Ectodermal cell (in vitro differentiated cells): ENCODE data around the gene PCDHB7.
"Not testable (repeated sequence)": the region's sequence is repeated elsewhere in the genome, so short reads cannot be mapped to it uniquely, and the experiment has no call there.

Experiments used
- H3K27ac ChIP-seq: 2 replicates; pipeline ENCODE4 v1.7.0; 2013; ENCODE audit warnings: mild to moderate bottlenecking, low read depth, low read length; ENCODE audit not compliant: insufficient read depth, poor library complexity, severe bottlenecking
- H3K27me3 ChIP-seq: 2 replicates; pipeline ENCODE4 v1.7.0; 2013; ENCODE audit warnings: mild to moderate bottlenecking, low read length; ENCODE audit not compliant: insufficient read depth, control insufficient read depth, poor library complexity, severe bottlenecking
- H3K36me3 ChIP-seq: one replicate; pipeline ENCODE4 v1.7.0; 2013; ENCODE audit warnings: low read length; ENCODE audit not compliant: control insufficient read depth, insufficient read depth
- H3K4me1 ChIP-seq: one replicate; pipeline ENCODE4 v1.7.0; 2013; ENCODE audit warnings: low read length; ENCODE audit not compliant: control insufficient read depth, insufficient read depth
- H3K4me3 ChIP-seq: 2 replicates; pipeline ENCODE4 v1.7.0; 2013; ENCODE audit warnings: low read depth, low read length, control low read depth; ENCODE audit not compliant: insufficient read depth
- H3K9me3 ChIP-seq: 2 replicates; pipeline ENCODE4 v1.7.0; 2013; ENCODE audit warnings: mild to moderate bottlenecking, low read length, moderate library complexity; ENCODE audit not compliant: control insufficient read depth
- WGBS, 2 experiments: methylation state at CpG; one replicate each; pipeline ENCODE4 v1.1.7; 2013; ENCODE audit warnings: missing lambda C conversion rate in 2 of 2; 5-methylcytosine and 5-hydroxymethylcytosine counted together

The PCDHB7 gene

GRCh38 chr5:141199359-141200235, 27.2 kb downstream of the PCDHB7 start, which contains the start of gene PCDHB11:
Gene PCDHB11 (plus strand): TSS chr5:141199627. CDS start chr5:141199775, 148 bp downstream.
- no peaks in the 10 kb centered on the region for H3K27me3 ChIP-seq
- no peaks in the 10 kb centered on the region for H3K9me3 ChIP-seq
- H3K4me1 ChIP-seq: no peaks in the 10 kb centered on the region
- H3K27ac ChIP-seq: no peak within 1 kb of the TSS
- no peak within 1 kb of the TSS for H3K4me3 ChIP-seq
- 82 to 83% methylated on average over 20 of the region's 21 CpGs for WGBS, 2 experiments
- no peaks in the 10 kb centered on the region for H3K36me3 ChIP-seq

GRCh38 chr5:141201126-141201525, 28.7 kb downstream of the PCDHB7 start:
- not testable (repeated sequence) for H3K27me3 ChIP-seq, H3K9me3 ChIP-seq
- WGBS, 2 experiments: 87 to 91% methylated on average over 18 to 20 of the region's 38 CpGs

GRCh38 chr5:141201646-141202045, 29.2 kb downstream of the PCDHB7 start:
- not testable (repeated sequence) for H3K4me1 ChIP-seq, H3K9me3 ChIP-seq, H3K27ac ChIP-seq, H3K36me3 ChIP-seq, H3K27me3 ChIP-seq, H3K4me3 ChIP-seq
- 94 to 96% methylated on average over 33 of the region's 35 CpGs for whole genome bisulfite sequencing, 2 experiments

More at GRCh38 chr5:141201126-141201525, 28.7 kb downstream of the PCDHB7 start:
- not testable (repeated sequence) for H3K36me3 ChIP-seq, H3K4me1 ChIP-seq, H3K27ac ChIP-seq, H3K4me3 ChIP-seq

DNA sequence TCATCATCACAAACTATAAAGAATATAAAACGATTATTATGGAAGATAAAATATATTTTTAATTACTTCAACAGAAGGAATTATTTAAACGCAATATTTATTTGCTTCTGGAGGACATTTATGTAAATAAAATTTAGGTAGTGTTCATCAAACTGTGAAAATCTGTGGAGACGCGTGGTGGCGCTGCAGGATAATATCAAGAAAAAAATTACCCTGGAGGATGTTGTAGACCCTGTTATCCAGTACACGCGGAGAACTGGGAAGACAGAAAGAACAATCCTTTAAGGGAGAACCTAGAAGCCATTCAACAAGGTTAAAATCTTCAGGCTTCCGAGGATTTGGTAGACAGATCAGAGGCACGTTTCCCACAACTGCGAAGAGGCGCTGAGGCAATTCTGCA, 36.0 kb downstream of the PCDHB7 start, which contains the start of gene PCDHB12:
Gene PCDHB12 (plus strand): TSS at position 242 of the 400 bp plus-strand sequence. CDS start 189 bp downstream, outside the sequence.
- Histone ChIP-seq H3K36me3 (no peaks in the 10 kb centered on the region), H3K27ac (no peak within 1 kb of the TSS), H3K4me1 (no peaks in the 10 kb centered on the region), H3K4me3 (no peak within 1 kb of the TSS), H3K27me3 (no peaks in the 10 kb centered on the region), H3K9me3 (no peaks in the 10 kb centered on the region)
- WGBS, 2 experiments: 84 to 89% methylated on average over 10 of the region's 11 CpGs

DNA sequence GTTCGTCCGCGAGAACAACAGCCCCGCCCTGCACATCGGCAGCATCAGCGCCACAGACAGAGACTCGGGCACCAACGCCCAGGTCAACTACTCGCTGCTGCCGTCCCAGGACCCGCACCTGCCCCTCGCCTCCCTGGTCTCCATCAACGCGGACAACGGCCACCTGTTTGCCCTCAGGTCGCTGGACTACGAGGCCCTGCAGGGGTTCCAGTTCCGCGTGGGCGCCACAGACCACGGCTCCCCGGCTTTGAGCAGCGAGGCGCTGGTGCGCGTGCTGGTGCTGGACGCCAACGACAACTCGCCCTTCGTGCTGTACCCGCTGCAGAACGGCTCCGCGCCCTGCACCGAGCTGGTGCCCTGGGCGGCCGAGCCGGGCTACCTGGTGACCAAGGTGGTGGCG, 37.8 kb downstream of the PCDHB7 start:
- not testable (repeated sequence) for H3K4me3 ChIP-seq, H3K9me3 ChIP-seq, H3K27ac ChIP-seq, H3K36me3 ChIP-seq, H3K4me1 ChIP-seq, H3K27me3 ChIP-seq
- 95 to 96% methylated on average over 25 to 28 of the region's 39 CpGs for WGBS, 2 experiments

DNA sequence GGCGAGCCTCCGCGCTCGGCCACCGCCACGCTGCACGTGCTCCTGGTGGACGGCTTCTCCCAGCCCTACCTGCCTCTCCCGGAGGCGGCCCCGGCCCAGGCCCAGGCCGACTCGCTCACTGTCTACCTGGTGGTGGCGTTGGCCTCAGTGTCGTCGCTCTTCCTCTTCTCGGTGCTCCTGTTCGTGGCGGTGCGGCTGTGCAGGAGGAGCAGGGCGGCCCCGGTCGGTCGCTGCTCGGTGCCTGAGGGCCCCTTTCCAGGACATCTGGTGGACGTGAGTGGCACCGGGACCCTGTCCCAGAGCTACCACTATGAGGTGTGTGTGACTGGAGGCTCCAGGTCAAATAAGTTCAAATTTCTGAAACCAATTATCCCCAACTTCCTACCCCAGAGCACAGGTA, 38.4 kb downstream of the PCDHB7 start:
- H3K4me1 ChIP-seq, H3K36me3 ChIP-seq, H3K9me3 ChIP-seq, H3K27me3 ChIP-seq, H3K4me3 ChIP-seq, H3K27ac ChIP-seq: not testable (repeated sequence)
- WGBS, 2 experiments: 95 to 97% methylated on average over 23 to 24 of the region's 27 CpGs

DNA sequence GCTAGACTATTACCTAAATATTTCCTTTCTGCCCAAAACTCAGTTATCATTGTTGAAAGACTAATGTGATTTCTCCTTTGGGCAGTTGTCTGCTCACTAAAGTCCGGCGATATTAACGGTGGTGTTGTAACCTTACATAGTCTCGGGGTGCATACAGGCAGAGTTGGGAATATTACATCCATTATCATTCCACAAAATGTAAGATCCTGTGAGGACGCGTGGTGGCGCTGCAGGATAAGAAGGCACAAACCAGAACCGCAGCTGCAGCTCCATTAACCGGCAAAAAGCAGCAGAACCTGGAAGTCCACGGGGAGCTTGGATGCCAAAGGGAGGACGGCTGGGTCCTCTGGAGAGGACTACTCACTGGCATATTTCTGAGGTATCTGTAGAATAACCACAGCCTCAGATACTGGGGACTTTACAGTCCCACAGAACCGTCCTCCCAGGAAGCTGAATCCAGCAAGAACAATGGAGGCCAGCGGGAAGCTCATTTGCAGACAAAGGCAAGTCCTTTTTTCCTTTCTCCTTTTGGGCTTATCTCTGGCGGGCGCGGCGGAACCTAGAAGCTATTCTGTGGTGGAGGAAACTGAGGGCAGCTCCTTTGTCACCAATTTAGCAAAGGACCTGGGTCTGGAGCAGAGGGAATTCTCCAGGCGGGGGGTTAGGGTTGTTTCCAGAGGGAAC, 41.4 kb downstream of the PCDHB7 start, which contains the start of gene PCDHB13:
Gene PCDHB13 (plus strand): TSS at position 264 of the 684 bp plus-strand sequence. CDS start 205 bp downstream, at position 469.
- not testable (repeated sequence) for H3K4me1 ChIP-seq, H3K4me3 ChIP-seq, H3K27me3 ChIP-seq, H3K9me3 ChIP-seq, H3K27ac ChIP-seq, H3K36me3 ChIP-seq
- 66 to 83% methylated on average over 9 to 13 of the region's 18 CpGs for WGBS, 2 experiments

DNA sequence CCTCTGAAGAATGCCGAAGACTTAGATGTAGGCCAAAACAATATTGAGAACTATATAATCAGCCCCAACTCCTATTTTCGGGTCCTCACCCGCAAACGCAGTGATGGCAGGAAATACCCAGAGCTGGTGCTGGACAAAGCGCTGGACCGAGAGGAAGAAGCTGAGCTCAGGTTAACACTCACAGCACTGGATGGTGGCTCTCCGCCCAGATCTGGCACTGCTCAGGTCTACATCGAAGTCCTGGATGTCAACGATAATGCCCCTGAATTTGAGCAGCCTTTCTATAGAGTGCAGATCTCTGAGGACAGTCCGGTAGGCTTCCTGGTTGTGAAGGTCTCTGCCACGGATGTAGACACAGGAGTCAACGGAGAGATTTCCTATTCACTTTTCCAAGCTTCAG, 42.1 kb downstream of the PCDHB7 start:
- H3K36me3 ChIP-seq, H3K9me3 ChIP-seq, H3K4me3 ChIP-seq, H3K27ac ChIP-seq, H3K27me3 ChIP-seq, H3K4me1 ChIP-seq: not testable (repeated sequence)
- WGBS, 2 experiments: 92 to 93% methylated on average over 7 to 8 of the region's 12 CpGs

DNA sequence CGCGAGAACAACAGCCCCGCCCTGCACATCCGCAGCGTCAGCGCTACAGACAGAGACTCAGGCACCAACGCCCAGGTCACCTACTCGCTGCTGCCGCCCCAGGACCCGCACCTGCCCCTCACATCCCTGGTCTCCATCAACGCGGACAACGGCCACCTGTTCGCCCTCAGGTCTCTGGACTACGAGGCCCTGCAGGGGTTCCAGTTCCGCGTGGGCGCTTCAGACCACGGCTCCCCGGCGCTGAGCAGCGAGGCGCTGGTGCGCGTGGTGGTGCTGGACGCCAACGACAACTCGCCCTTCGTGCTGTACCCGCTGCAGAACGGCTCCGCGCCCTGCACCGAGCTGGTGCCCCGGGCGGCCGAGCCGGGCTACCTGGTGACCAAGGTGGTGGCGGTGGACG, 43.1 kb downstream of the PCDHB7 start:
- not testable (repeated sequence) for H3K4me3 ChIP-seq, H3K4me1 ChIP-seq
- 91 to 95% methylated on average over 28 to 30 of the region's 40 CpGs for WGBS, 2 experiments

GRCh38 chr5:141216035-141216434, 43.6 kb downstream of the PCDHB7 start:
- H3K9me3 ChIP-seq, H3K4me3 ChIP-seq, H3K36me3 ChIP-seq, H3K27me3 ChIP-seq, H3K27ac ChIP-seq, H3K4me1 ChIP-seq: not testable (repeated sequence)
- 93 to 94% methylated on average over 18 to 21 of the region's 26 CpGs for WGBS, 2 experiments

More for the DNA sequence above, 43.1 kb downstream of the PCDHB7 start:
- H3K36me3 ChIP-seq, H3K9me3 ChIP-seq, H3K27ac ChIP-seq, H3K27me3 ChIP-seq: not testable (repeated sequence)
